Nephron progenitor cell (in vitro differentiated cells): Measurements from ENCODE around the gene SPRR4.
"Not testable (repeated sequence)": the region's sequence is repeated elsewhere in the genome, so short reads cannot be mapped to it uniquely, and the experiment has no call there.

Source experiments
- DNase-seq: peaks from one replicate; pipeline ENCODE4 v3.0.0; 2021
- H3K27ac Mint-ChIP-seq: 2 replicates; pipeline ENCODE4 v1.8.0; 2021; ENCODE audit warnings: mild to moderate bottlenecking, moderate library complexity, mixed read lengths
- H3K27me3 Mint-ChIP-seq: 2 replicates; pipeline ENCODE4 v1.8.0; 2021; ENCODE audit warnings: mild to moderate bottlenecking, low read depth, mixed read lengths; ENCODE audit not compliant: poor library complexity
- H3K36me3 Mint-ChIP-seq: 2 replicates; pipeline ENCODE4 v1.8.0; 2021; ENCODE audit warnings: low read depth, mixed read lengths
- H3K4me1 Mint-ChIP-seq: 2 replicates; pipeline ENCODE4 v1.8.0; 2021; ENCODE audit warnings: mixed read lengths
- H3K4me3 Mint-ChIP-seq: 2 replicates; pipeline ENCODE4 v1.8.0; 2021; ENCODE audit warnings: mild to moderate bottlenecking, moderate library complexity, mixed read lengths
- H3K9me3 Mint-ChIP-seq: 2 replicates; pipeline ENCODE4 v1.8.0; 2021; ENCODE audit warnings: mild to moderate bottlenecking, moderate library complexity, mixed read lengths
- TF ChIP-seq, protein P1 (sequence below): fragments of 200-600 bp; sonication (generic); IDR thresholded peaks from 2 replicates; pipeline ENCODE4 v1.5.0; 2021; ENCODE audit warnings: antibody characterized with exemption

SPRR4 gene

DNA sequence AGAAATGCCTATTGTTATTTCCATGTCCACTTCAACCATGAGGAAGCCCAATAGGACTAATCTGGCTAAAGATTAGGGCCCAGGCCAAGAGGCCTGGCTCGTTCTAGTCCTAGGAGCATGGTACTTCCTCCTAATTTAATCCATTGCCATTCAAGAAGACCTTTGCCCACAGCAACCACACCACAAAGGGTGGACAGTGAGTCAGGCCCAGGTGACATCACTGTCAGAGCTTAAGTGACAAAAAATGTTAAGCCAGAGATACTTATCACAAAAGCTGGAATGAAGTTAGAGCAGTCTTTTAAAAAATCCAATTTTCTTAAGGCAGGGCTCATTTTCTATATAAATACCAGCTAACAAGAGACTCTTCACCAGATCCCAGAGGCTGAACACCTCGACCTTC, 30.9 kb downstream of the SPRR4 start, which contains the start of gene SPRR3:
SPRR3 (plus strand) TSS at position 368 of the 400 bp plus-strand sequence. CDS start 1,272 bp downstream, outside the sequence.
- H3K27ac Mint-ChIP-seq, result no peak within 1 kb of the TSS
- no peaks in the 10 kb centered on the region for H3K36me3 Mint-ChIP-seq
- H3K4me3 Mint-ChIP-seq, result no peak within 1 kb of the TSS
- H3K4me1 Mint-ChIP-seq, result peaks cover 9% of the 10 kb centered on the region
- peaks cover 7% of the 10 kb centered on the region for H3K27me3 Mint-ChIP-seq
- TF ChIP-seq, protein P1, sequence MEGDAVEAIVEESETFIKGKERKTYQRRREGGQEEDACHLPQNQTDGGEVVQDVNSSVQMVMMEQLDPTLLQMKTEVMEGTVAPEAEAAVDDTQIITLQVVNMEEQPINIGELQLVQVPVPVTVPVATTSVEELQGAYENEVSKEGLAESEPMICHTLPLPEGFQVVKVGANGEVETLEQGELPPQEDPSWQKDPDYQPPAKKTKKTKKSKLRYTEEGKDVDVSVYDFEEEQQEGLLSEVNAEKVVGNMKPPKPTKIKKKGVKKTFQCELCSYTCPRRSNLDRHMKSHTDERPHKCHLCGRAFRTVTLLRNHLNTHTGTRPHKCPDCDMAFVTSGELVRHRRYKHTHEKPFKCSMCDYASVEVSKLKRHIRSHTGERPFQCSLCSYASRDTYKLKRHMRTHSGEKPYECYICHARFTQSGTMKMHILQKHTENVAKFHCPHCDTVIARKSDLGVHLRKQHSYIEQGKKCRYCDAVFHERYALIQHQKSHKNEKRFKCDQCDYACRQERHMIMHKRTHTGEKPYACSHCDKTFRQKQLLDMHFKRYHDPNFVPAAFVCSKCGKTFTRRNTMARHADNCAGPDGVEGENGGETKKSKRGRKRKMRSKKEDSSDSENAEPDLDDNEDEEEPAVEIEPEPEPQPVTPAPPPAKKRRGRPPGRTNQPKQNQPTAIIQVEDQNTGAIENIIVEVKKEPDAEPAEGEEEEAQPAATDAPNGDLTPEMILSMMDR, result no peak
- no peak for DNase-seq
- H3K9me3 Mint-ChIP-seq, result peaks cover 22% of the 10 kb centered on the region

GRCh38 chr1:153011235-153011758, 40.8 kb downstream of the SPRR4 start:
- H3K4me1 Mint-ChIP-seq, H3K27ac Mint-ChIP-seq, H3K27me3 Mint-ChIP-seq, H3K36me3 Mint-ChIP-seq, H3K4me3 Mint-ChIP-seq, DNase-seq: not testable (repeated sequence)
- peaks cover 17% of the 10 kb centered on the region for H3K9me3 Mint-ChIP-seq

DNA sequence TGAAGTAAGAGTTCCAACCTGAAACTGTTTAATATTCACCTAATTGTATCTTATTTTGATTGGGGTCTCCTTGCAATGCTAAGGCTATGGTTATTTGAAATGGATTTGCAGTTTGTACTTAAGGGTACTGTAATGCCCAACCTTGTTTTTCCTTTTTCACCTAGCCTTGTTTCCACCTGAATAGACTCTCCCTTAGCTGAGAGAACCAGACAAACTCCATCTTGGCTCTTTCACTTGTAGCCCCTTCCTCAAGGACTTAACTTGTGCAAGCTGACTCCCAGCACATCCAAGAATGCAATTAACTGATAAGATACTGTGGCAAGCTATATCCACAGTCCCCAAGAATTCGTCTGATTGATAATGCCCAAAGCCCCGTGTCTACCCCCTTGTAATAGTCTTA, 51.4 kb downstream of the SPRR4 start:
- not testable (repeated sequence) for H3K4me3 Mint-ChIP-seq, H3K27me3 Mint-ChIP-seq, DNase-seq, H3K27ac Mint-ChIP-seq, H3K36me3 Mint-ChIP-seq
- H3K9me3 Mint-ChIP-seq, result peaks cover 14% of the 10 kb centered on the region
- peaks cover 18% of the 10 kb centered on the region for H3K4me1 Mint-ChIP-seq
